GM19023 (cell line): ENCODE measurements around the gene CGNL1.

Experiments
- ATAC-seq: cut with Tn5 transposase; IDR thresholded peaks from one replicate; pipeline ENCODE4 v1.9.1; 2021; ENCODE audit warnings: mild to moderate bottlenecking, moderate library complexity; ENCODE audit not compliant: unreplicated experiment

CGNL1 gene

DNA sequence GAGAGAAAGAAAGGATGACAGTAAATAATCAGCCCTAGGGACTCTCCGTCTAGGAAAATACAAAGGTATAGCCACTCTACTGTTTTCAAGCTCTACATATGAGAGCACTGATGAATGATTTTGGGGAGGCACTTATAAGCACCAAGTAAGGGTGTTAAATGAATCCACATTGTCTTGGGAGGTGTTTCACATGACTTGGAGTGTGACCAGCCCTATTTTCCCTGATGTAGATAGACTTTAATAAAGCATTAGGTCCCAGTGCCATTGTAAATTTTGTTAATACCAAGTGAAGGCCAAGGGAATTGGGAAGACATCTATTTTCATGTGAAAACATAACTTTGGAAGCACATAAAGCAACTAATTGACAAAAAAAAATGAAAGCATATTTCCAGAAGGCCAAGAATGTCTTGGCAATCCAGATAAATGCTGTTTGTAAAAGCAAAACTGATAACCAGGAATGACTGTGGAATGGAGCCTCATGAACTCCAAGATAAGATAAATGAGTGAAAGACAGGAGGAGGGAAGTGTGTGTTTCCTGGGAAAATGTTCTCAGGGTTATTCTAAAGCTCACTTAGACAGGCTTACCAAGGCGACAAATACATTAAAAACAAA lies 119.4 kb downstream of the CGNL1 start:
- no peak for ATAC-seq

DNA sequence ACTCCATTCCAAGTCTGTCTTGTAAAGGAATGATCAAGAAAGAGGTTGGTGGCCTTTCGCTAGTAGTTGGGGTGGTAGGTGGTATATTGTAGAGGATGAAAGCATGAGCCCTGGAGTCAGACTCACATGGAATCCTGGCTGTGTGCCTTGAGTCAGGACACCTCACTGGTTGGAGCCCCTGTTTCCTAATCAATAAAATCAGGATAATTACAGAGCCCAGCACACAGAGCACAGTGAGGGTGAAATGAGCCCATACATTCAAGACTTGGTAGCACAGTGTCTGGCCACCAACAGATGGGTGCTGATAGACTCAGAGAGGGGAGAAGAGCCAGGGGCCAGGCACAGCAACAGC lies 120.3 kb downstream of the CGNL1 start:
- no peak for ATAC-seq

DNA sequence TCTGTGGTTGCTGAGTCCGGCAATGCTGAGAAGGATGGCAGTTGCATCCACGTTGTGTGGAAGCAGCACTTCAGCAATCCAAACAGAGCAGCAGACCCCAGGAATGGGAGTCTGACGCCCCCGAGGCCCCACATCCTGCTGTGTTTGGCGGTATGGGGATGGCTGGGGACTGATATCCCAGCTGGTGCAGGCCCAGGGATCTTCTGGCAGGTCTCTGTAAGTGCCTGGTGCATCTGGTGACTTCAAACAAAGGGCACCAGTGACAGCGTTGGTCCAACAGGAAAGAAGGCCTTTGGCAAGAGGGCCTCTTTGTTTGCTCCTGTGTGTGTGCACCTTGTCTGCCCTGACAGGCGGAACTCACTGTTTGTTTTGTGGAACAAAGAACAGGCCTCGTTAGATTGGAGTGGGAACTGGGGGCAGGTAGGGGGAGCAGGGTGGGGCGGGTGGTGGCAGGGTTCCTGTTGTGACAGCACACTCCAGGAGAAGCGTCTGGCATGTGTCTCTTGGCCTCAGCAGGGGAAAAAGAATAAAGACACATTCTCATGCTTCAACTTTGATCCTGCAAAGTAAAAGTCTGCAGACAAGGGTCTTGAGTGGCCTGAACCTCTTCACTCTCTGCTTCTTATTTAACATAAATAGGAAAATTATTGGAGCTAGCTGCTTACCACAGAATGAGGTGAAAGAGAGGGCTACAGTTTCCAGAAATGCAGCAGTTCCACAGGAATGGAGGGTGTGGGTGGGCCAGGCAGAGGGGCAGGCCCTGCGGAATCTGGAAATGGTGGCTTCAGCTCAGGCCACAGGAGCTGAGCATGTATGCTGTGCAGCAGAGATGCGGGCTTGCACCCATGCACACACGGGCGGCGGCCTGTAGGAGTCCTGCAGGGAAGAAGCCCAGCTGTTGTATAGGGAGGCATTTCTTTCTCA lies 120.9 kb downstream of the CGNL1 start:
- no peak for ATAC-seq

DNA sequence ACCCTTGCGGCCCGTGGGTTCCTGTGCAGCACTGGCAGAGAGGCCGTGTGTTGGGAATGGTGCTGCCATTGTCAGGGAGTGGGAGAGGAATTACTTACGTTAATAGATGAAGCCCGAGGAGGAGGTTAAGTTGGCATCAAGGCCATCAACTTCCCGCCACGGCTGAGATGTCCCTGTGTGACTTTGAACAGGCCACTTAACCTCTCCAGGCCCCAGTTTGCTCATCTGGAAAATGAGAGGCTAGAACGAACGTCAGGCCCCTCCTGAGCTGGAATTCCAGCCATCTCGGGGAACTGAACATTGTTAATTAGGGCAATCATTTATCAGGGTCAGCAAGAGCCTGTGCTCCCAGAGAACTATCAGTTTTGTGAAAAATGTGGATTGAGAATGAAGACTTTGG lies 124.0 kb downstream of the CGNL1 start:
- ATAC-seq: no peak

DNA sequence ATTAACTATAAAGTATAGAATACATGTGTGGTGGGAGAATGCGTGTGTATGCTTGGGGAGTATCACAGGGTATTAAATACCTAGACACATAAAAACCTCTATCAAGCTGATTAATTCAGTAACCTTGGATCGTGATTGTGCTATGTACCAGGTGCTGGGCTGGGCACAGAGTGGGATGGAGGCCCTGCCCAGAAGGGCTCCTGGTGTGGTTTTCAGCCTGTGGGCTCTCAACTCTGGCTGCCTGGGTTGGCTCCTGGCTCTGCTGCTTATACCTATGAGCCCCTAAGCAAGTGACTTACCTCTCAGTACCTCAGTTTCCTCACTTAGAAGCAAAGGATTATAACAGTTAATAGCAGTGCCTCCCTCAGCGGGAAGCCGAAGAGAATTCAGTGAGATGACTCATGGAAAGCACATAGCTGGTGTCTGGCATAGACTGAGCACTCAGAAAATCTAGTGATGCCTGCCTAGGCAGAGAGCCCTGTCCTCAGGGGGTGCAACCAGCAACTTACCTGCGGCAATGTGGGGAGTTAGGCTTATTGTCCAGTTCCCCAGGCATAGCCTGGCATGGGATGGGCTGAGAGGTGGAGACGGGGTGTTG lies 124.8 kb downstream of the CGNL1 start:
- ATAC-seq: no peak

DNA sequence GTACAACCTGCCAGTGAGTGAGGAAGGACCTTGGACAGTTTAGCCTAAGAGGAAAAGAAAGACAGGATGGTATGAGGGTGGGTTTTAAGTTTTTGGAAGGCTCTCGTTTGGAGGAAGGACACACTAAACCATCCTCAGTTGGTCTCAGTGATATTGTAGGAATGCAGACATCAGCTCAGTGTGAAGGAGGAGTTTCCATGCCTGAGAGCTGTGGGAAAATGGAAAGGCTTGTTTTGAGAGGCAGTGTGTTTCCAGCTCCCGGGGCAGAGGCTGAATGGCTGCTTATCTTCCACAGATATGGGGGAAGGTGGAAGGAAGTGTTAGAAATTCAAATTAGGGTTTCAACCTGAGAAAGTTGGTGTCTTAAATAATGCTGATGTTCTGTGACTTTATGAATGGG lies 125.8 kb downstream of the CGNL1 start:
- no peak for ATAC-seq

DNA sequence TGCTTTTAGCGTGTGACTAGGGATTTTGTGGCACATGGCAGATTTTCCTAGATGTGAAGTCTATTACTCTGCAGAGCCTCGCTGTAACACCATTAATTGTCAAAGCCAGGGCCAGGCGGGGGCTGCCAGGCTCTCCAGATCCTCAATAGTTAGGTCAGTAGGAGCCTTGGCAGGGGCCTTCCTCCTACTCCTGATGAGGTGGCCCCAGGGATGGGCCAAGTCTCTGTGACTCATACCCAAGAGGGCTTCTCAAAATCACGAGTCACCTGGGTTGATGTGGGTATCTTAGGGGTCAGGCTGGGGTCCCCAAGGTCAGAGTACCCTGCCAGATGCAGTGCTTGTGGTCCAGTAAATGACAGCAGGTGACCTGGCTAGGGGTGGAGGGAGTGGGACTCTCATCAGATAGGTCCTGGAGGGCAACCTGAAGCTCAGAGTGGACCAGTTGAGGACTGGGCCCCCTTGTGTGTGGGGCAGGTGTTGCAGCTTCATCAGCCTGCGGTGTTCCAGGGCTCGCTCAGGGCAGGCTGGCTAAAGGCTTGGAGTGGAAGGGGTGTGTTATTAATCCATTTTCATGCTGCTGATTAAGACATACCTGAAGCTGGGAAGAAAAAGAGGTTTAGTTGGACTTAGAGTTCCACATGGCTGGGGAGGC lies 126.9 kb downstream of the CGNL1 start:
- ATAC-seq: no peak

DNA sequence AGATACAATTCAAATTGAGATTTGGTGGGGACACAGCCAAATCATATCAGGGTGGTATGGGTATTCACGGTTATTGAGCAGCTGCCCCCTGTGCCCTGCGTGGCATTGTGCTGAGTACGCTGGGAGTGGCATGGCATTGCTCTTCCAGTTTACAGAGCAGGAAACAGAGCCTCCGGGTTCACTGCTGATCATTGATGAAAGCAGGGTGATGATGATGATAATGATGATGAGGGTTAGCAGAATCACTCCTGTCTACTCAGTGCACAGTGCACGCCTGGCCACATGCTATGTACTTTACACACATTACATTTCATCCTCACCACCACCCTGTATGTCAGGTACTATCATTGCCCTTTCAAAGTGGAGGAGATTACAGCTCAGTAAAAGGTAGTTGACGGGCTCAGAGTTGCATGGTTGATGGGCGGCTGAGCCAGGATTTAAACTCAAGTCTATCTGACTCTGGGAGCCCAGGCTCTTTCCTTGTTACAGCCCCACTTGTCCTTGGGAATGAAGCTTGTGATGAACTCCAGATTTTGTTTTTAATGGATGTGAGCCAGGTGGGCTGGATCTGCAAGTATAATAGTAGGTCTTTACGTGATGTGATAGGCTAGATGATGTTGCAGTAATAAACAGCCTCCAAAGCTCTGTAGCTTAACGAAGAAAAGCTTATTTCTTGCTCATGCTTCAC lies 127.8 kb downstream of the CGNL1 start:
- no peak for ATAC-seq

DNA sequence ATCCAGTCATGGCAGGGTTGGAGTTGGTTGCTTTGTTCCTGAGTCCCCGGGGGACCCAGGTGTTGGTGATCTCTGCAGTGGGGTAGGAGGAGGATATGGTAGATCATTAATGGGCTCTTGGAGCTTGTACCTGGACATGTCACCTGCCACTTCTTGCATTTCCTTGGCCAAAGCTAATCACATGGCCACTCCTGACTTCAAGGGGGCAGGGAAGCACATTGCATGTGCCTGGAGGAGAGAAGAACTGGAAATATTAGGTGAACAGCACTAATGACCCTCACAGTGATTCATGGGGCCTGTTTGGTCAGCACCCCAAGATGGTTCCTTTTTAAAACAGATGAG lies 128.3 kb downstream of the CGNL1 start:
- ATAC-seq: no peak

DNA sequence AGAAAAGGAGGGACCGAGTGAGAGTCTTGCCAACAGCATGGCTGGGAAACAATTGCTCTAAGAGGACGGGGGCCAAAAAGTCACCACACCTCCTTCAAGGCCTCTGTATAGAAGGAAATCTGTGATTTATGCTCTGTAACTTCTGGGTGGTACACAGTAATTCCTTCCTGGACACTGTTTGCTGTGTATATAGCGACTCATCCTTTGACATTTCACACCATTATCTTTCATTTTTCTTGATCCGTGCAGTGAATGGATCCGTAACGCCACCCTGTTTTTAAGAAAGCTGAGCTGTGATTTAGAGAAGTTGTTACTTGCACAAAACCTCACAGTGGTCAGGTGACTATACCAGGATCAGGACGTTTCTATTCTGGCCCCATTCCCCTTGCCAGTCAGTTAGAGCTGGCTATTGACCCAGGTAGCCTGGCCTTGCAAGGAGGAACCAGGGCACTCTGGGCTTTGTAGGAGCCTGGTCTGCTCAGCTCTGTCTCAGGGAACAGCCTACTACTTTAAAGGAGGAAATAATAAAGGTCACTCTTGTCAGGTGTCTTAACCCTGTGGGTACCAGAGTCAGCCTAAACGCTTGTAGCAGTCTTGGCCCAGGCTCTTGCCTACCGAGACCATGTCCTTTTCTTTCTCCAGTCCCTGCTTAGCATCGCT lies 128.9 kb downstream of the CGNL1 start:
- ATAC-seq: no peak

DNA sequence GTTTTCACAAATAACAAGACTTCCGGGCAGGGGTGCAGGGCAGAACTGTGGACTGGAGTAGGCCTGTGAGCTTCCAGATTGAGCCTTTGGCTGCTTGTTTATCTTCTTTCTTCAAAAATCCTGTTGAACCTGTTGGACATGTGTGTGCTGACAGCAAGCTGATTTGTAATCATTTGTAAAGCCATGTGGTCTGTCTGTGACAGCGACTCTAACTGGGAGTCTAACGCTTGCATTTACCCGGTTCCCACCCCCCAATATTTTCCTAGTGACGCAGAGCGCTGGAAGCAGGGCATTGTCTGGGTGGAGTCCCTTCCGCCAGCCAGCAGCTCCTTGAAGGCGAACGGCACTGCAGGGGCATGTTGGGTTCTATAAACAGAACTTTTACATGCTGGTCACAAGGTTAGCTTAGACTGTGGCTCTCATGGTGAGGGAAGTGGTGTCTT lies 129.7 kb downstream of the CGNL1 start:
- no peak for ATAC-seq

DNA sequence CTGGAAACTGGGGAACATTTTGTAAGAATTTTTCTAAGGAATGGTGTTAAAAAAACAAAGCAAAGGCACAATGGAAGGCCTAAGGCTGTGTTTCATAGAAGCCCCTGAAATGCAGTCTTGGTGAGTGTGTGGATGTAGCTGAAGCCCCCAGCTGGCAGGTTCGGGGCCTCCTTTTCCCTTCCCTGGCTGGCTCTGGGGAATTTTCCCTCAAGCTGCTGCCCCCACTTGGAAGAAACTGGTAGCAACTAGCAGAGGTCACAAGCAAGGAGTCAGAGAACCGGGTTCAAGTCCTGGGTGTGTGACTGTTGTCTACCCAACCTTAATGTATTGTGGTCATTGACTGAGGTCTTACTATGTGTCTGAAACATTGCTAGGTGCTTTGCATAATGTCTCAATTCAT lies 130.1 kb downstream of the CGNL1 start:
- ATAC-seq: no peak

DNA sequence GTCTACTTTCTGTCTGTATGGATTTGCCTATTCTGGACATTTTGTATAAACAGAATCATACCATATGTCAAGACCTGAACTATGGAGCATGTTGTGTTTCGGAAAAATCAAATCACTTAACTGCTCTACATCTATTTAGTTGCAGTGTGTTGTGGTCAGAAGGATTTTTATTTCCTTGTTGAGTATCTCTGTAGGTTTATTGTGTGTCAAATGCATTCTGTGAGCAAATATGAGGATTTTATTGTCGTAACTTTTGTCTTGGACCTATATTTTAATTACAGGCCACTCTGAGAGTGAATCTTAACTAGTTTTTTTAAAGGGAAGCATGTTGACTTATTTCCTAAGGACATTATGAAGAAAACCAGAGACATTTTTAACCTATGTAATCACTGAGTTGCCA lies 130.8 kb downstream of the CGNL1 start:
- no peak for ATAC-seq

DNA sequence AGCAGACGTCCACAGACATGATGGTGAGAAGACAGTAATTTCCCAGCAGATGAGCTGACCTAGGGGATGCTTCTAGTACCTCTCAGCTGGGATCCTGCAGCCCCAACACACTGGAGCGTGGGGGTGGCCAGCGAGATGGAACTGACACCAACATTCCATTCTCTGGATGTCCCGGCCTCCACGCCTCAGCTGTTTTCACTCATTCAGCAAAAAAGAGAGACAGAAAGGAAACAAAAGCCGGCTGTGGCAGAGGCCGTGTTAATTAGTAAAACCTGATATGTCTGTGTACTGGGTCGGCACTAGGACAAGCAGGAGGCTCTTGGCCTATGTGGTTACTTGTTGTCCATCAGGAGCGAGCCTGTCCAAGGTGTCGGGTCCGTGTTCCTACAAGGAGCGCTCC lies 132.8 kb downstream of the CGNL1 start:
- ATAC-seq: no peak

DNA sequence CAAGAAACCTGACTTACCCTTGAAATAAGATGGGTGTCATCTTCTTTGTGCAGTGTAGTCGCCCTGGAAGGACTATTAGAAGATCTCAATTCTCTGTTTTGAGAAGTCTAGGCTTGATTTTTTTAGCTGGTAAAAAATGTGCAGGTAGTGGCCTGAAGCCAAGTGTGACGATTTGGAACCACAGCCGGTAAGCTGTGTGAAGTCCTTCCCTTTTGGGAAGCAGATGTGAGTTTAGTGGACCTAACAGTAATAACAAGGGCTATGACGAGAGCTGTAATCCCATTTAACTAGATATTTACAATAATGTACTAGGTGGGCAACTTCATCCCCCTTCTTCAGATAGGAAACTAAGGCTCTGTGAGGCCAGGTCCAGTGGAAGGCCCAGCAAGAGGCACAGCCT lies 133.7 kb downstream of the CGNL1 start:
- ATAC-seq: no peak

DNA sequence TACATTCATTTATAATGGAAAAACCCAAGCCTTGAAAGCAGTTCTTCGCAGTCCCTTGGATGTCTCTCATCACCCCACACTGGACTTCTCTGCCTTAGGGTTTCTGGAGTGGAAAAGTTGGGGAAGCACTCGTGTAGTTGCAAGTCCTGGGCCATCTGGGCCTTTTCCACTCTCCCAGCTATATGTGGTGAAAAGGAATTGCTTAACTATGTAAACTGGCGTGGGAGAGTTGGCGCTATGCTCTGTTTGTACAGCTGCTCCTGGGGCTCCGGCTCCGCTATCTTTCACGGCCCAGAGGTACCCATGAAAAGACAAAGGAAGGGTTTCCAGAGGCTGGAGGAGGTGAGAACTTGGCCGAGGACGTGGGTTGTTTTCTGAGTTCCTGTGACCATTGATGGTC lies 134.3 kb downstream of the CGNL1 start:
- ATAC-seq: no peak

DNA sequence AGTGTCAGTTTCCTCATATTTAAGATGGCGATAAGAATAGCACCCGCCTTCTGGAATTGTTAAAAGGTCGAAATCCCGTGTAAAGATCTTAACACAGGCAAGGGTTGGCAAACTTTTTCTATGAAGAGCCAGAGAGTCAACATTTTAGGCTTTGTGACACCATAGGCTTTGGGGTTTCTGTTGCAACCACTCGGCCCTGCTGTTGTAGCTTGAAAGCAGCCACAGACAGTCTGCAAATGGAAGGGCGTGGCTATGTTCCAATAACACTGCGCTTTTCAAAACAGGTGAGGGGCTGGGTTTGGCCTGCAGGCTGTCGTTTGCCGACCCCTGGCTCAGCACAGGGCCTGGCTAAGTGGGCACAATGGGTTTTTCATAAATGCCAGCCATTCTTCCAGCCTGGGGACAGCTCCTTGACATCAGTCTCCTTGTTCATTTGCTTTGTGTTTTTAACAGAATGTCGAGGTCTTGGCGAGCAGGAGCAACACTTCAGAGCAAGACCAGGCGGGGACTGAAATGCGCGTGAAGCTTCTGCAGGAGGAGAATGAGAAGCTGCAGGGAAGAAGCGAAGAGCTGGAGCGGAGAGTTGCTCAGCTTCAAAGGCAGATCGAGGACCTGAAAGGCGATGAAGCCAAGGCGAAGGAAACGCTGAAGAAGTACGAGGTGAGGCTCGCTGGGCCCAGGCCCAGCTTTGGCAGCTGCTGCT lies 140.2 kb downstream of the CGNL1 start:
- ATAC-seq: no peak

DNA sequence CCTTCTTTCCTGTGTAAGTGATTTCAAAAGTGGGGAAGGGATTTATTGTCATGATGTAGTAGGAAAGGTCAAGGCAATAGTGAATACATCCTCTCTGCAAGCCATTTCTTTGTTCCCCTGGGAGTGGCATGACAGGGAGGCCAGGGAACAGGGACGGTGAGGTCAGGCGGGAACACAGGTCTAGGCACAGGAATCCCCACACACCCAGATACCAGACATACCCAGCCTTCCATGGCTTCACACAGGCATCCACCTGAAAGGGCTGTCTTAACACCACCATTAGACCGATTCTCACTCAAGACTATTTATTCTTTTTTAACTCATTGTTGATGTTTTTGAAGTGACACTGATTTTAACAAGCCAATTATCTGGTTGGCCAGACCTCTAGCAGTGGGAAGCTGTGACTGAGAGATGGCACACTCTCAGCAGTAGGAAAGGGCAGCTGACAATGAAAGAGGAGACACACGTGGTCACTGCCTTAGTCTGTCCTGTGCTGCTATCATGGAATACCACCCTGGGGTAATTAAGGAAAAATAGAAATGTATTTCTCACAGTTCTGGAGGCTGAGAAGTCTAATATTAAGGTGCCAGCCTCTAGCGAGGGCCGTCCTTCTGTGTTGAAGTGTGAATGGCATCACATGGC lies 140.8 kb downstream of the CGNL1 start:
- no peak for ATAC-seq

DNA sequence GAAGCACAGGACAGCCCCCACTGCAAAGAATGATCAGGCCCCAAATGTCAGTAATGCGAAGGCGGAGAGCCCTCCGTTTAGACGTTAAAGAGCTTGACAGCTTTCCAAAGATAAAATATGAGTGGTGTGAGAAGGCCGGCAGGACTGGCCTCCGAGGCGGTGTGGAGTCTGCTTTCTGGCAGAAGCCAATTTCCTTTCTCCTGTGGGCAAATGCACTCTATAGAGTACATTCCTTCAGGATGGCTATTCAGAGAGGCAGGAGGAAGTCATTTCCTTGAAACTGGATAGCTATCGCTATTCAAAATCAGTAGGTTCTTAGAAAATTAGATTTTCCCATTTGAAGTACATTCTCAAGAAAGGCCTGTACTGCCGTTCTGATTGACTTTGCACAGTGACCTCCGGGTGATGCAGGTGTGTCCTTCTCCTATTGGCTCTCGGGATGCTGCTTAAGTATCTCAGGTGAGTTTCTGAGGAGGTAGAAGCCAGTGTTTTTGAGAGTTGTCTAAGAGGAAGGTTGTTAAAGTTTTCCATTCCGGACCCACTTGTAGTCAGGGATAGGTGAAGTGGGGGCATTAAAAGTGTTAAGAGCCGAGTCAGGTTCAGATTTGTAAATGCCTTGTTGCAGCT lies 142.6 kb downstream of the CGNL1 start:
- no peak for ATAC-seq
